GM12878 (cell line): ENCODE results near the gene PML.

Experiments
- CEBPB ChIP-seq, 2 experiments: fragments of 150-350 bp in 1 of 2; IDR thresholded peaks; 2 replicates each; pipeline ENCODE4 v1.6.1; 2012 to 2014; ENCODE audit warnings: low read depth in 2 of 2, low read length in 2 of 2, borderline replicate concordance in 1 of 2, inconsistent platforms in 1 of 2
- NFIC ChIP-seq: IDR thresholded peaks from 2 replicates; pipeline ENCODE4 v1.6.1; 2012; ENCODE audit warnings: low read depth, mild to moderate bottlenecking, inconsistent platforms, low read length, moderate library complexity
- NR2C1 ChIP-seq: fragments of 450-650 bp; IDR thresholded peaks from 2 replicates; pipeline ENCODE4 v1.6.1; 2017; ENCODE audit warnings: antibody characterized with exemption, mild to moderate bottlenecking, moderate library complexity
- REST ChIP-seq: IDR thresholded peaks from 2 replicates; pipeline ENCODE4 v1.6.1; 2012; ENCODE audit warnings: mild to moderate bottlenecking, low read depth, low read length
- SMC3 ChIP-seq: IDR thresholded peaks from 2 replicates; pipeline ENCODE4 v1.6.1; 2011; ENCODE audit warnings: low read length, improper control_type of control experiment, borderline replicate concordance
- TAF1 ChIP-seq: IDR thresholded peaks from 2 replicates; pipeline ENCODE4 v1.6.1; 2011; ENCODE audit warnings: mild to moderate bottlenecking, low read depth, low read length, borderline replicate concordance
- TF ChIP-seq, protein P1 (sequence below), 3 experiments: IDR thresholded peaks in 2 of 3; conservative IDR thresholded peaks in 1 of 3; 2 replicates each; pipeline ENCODE4 v1.5.1; 2011; ENCODE audit warnings: low read depth in 3 of 3, low read length in 3 of 3, mild to moderate bottlenecking in 3 of 3, control low read depth in 2 of 3, moderate library complexity in 2 of 3, inconsistent platforms in 1 of 3, mixed read lengths in 1 of 3; ENCODE audit not compliant: control insufficient read depth in 2 of 3, insufficient read depth in 1 of 3; ENCODE audit errors: extremely low read depth in 1 of 3
- TF ChIP-seq, protein P2 (sequence below): IDR thresholded peaks from 2 replicates; pipeline ENCODE4 v1.6.1; 2012; ENCODE audit warnings: low read depth, low read length, improper control_type of control experiment

DNA sequence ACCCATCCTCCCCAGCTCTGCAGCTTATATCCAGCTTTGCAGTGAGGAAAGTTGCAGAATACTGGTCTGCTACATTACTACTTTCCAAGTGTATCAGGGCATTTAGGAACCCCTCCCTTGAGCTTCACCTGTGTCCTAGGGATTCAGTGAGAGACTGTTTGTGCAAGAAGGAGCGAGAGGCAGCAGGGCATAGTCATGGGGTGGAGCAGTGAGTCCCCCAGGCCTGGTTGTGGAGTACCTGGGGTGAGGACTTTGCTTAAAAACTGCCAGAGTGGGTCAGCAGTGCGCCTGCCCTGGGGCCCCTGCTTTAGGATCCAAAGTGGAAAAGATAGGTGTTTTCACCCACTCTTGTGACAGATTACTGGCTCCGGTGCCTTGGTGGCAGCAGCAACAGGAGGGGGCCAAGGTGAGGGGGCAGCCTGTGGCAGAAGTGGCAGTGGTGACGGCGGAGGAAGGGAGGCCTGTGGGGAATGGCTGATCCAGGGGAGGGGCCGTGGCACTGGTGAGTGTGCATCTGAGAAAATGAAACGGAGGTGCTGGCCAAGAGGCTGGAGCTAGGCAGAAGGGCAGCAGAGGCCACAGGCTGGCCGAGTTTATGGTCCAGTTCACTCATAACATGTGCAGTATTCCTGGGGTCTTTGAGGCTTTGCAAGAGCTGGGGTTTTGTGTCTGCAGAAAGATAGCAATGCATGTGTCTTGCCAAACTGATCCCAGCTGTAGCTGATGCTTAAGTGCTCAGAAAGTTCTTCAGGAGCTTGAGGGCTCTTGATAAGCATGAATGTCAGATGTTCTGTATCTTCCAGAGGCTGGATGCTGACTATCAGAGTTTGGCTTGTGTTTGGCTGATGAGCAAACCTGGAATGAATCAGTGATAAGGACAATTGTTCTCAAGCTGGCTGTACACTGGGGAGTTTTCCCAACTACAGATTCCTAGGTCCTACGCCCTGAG lies 44.5 kb downstream of the PML start:
- TF ChIP-seq, protein P1, sequence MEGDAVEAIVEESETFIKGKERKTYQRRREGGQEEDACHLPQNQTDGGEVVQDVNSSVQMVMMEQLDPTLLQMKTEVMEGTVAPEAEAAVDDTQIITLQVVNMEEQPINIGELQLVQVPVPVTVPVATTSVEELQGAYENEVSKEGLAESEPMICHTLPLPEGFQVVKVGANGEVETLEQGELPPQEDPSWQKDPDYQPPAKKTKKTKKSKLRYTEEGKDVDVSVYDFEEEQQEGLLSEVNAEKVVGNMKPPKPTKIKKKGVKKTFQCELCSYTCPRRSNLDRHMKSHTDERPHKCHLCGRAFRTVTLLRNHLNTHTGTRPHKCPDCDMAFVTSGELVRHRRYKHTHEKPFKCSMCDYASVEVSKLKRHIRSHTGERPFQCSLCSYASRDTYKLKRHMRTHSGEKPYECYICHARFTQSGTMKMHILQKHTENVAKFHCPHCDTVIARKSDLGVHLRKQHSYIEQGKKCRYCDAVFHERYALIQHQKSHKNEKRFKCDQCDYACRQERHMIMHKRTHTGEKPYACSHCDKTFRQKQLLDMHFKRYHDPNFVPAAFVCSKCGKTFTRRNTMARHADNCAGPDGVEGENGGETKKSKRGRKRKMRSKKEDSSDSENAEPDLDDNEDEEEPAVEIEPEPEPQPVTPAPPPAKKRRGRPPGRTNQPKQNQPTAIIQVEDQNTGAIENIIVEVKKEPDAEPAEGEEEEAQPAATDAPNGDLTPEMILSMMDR (IDR thresholded peaks at IDR 0.05 in 2 of 3, conservative IDR thresholded peaks at IDR 0.05 in 1 of 3; ENCODE audit: control insufficient read depth in 2 of 3, extremely low read depth in 1 of 3, insufficient read depth in 1 of 3, low read depth in 3 of 3, low read length in 3 of 3), result no peak
- TF ChIP-seq SMC3 (no peak), NR2C1 (no peak), REST (no peak), TAF1 (no peak), NFIC (no peak), CEBPB (IDR thresholded peaks at IDR 0.05; ENCODE audit: borderline replicate concordance in 1 of 2, low read depth in 2 of 2, low read length in 2 of 2) (no peak)
- TF ChIP-seq, protein P2, sequence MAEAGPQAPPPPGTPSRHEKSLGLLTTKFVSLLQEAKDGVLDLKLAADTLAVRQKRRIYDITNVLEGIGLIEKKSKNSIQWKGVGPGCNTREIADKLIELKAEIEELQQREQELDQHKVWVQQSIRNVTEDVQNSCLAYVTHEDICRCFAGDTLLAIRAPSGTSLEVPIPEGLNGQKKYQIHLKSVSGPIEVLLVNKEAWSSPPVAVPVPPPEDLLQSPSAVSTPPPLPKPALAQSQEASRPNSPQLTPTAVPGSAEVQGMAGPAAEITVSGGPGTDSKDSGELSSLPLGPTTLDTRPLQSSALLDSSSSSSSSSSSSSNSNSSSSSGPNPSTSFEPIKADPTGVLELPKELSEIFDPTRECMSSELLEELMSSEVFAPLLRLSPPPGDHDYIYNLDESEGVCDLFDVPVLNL, result no peak
